ENCODE results near the gene ETNK2. TPM values are rescaled to one million over a fixed set of nuclear protein-coding genes. Genes with fewer than 3 reads are reported as not detected.

ETNK2 gene
- total and polyA plus RNA-seq, 2 of the 13 experiments (the other 11 are each of a cell fraction or from before 2014, with no cell fraction given): 15.5 to 42.8 TPM

DNA sequence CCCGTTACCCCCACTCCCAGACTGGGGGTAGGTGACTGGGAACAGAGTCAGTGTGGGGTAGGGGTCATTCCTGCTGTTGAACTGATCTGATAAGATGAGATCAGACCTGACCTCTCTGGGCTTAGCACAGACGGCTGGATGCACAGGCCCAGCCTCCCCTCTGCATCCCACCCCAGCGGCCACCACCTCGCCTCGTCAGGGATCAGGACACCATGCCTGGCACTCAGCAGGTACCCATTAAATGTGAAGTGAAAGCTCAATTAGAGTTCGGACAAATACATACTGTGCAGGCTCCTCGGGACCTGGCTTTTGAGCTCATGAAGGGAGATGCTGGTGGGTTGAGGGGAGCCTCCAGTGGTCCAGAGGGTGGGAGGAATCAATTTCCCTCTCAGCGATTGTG lies 63.2 kb downstream of the ETNK2 start (continued):
- TF ChIP-seq KDM5B (CRISPR knock-in tag; IDR thresholded peaks at IDR 0.05; ENCODE audit: borderline replicate concordance) (no peak), SMARCE1 (IDR thresholded peaks at IDR 0.05; ENCODE audit: borderline replicate concordance) (no peak), ZNF547 (CRISPR knock-in tag; IDR thresholded peaks at IDR 0.05) (no peak), ZNF468 (CRISPR knock-in tag; IDR thresholded peaks at IDR 0.05) (no peak), ISL2 (CRISPR knock-in tag; IDR thresholded peaks at IDR 0.05) (no peak), ELF4 (CRISPR knock-in tag; IDR thresholded peaks at IDR 0.05; ENCODE audit: borderline replicate concordance) (no peak), NR2F1 (CRISPR knock-in tag; IDR thresholded peaks at IDR 0.05) (no peak)

DNA sequence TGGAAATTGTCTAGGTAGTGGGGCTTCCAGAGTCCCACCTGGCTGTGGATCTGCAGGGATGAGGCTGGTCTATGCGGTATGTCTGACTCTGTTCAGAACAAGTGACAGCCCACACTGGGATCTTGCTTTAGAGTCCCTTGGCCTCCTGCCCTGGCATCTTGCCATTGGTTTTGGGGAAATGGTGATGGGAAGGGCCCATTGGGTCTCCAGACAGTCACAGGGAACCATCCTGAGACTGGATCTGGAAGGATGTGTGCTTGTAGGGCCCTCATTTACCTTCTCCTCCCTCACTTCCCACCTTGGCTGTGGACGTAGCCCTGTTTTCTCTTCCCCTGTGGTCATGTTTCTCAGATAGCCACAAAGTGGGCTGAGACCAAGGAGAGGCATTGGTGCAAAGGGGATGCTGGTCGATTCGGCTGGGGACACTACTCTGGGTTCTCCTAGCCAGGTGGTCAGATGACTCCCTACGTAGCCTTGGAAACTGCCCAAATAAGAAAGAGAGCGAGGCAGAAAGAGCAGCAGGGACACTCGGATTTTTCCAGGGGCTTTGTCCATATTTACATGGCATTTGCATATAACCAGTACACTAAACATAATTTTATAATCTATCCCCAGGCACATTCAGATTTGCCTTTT lies 63.8 kb downstream of the ETNK2 start:
- ChIA-PET CTCF (ENCODE audit: low intra/inter-chr PET ratio, low total read pairs) (no interaction called here), POLR2A (no interaction called here)
- Histone ChIP-seq H3K36me3 (replicated peaks in 1 of 2; ENCODE audit: control insufficient read depth in 1 of 2, insufficient read depth in 2 of 2, low read length in 2 of 2) (peaks cover 0 to 3% of the 10 kb centered on the region in 2 experiments; a peak in 2 of 5 replicates), H3K4me1 (ENCODE audit: insufficient read depth, low read length) (peaks cover 61% of the 10 kb centered on the region), H3K4me2 (ENCODE audit: low read depth, low read length) (no peak overlapping the region), H2AFZ (ENCODE audit: low read length) (no peak overlapping the region), H3K27ac (ENCODE audit: extremely low read length, insufficient read depth, low read length) (no peak overlapping the region), H3K4me3 (replicated peaks in 1 of 3; ENCODE audit: insufficient read depth in 1 of 3, low read depth in 2 of 3, low read length in 3 of 3) (no peak overlapping the region), H3K9me3 (ENCODE audit: low read length) (no peaks in the 10 kb centered on the region), H3K79me2 (ENCODE audit: insufficient read depth, low read length) (peaks cover 87% of the 10 kb centered on the region), H3K27me3 (ENCODE audit: control insufficient read depth in 1 of 2, insufficient read depth in 2 of 2, low read length in 2 of 2) (no peaks in the 10 kb centered on the region), H3K9ac (ENCODE audit: insufficient read depth, low read depth, low read length) (no peak overlapping the region), H4K20me1 (ENCODE audit: insufficient read depth, low read length) (peaks cover under 1% of the 10 kb centered on the region)
- intact Hi-C loops (cut with micrococcal nuclease; ENCODE audit: unreplicated experiment) (no loop called here), in situ Hi-C loops (cut with HindIII; ENCODE audit: extremely low pct_ligation_motif_present, low pct_unique_long_range_greater_than_20kb) (no loop called here)
- BruUV-seq (replicated peaks): no TSS peak
- no peak for ATAC-seq
- 97% methylated on average over 7 of the region's 7 CpGs for WGBS (ENCODE audit: low lambda C conversion rate)
- no peak for FAIRE-seq
- DNase-seq (ENCODE audit: low spot score): no peak
- TF ChIP-seq BHLHE40 (IDR thresholded peaks at IDR 0.05; ENCODE audit: low read length): no peak
- TF ChIP-seq PAF1 (CRISPR knock-in tag; IDR thresholded peaks at IDR 0.05): no peak
- TF ChIP-seq ZKSCAN5 (CRISPR knock-in tag; IDR thresholded peaks at IDR 0.05): no peak
- TF ChIP-seq, protein P1, sequence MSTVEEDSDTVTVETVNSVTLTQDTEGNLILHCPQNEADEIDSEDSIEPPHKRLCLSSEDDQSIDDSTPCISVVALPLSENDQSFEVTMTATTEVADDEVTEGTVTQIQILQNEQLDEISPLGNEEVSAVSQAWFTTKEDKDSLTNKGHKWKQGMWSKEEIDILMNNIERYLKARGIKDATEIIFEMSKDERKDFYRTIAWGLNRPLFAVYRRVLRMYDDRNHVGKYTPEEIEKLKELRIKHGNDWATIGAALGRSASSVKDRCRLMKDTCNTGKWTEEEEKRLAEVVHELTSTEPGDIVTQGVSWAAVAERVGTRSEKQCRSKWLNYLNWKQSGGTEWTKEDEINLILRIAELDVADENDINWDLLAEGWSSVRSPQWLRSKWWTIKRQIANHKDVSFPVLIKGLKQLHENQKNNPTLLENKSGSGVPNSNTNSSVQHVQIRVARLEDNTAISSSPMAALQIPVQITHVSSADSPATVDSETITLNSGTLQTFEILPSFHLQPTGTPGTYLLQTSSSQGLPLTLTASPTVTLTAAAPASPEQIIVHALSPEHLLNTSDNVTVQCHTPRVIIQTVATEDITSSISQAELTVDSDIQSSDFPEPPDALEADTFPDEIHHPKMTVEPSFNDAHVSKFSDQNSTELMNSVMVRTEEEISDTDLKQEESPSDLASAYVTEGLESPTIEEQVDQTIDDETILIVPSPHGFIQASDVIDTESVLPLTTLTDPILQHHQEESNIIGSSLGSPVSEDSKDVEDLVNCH (CRISPR knock-in tag; IDR thresholded peaks at IDR 0.05): no peak
- no peak for TF ChIP-seq FOXK2 (IDR thresholded peaks at IDR 0.05)
- TF ChIP-seq ZNF562 (CRISPR knock-in tag; IDR thresholded peaks at IDR 0.05; ENCODE audit: borderline replicate concordance): no peak
- no peak for TF ChIP-seq ISL2 (CRISPR knock-in tag; IDR thresholded peaks at IDR 0.05)
- no peak for TF ChIP-seq KDM5B (CRISPR knock-in tag; IDR thresholded peaks at IDR 0.05; ENCODE audit: borderline replicate concordance)
- TF ChIP-seq, protein P2, sequence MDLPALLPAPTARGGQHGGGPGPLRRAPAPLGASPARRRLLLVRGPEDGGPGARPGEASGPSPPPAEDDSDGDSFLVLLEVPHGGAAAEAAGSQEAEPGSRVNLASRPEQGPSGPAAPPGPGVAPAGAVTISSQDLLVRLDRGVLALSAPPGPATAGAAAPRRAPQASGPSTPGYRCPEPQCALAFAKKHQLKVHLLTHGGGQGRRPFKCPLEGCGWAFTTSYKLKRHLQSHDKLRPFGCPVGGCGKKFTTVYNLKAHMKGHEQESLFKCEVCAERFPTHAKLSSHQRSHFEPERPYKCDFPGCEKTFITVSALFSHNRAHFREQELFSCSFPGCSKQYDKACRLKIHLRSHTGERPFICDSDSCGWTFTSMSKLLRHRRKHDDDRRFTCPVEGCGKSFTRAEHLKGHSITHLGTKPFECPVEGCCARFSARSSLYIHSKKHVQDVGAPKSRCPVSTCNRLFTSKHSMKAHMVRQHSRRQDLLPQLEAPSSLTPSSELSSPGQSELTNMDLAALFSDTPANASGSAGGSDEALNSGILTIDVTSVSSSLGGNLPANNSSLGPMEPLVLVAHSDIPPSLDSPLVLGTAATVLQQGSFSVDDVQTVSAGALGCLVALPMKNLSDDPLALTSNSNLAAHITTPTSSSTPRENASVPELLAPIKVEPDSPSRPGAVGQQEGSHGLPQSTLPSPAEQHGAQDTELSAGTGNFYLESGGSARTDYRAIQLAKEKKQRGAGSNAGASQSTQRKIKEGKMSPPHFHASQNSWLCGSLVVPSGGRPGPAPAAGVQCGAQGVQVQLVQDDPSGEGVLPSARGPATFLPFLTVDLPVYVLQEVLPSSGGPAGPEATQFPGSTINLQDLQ (CRISPR knock-in tag; IDR thresholded peaks at IDR 0.05): no peak
- no peak for TF ChIP-seq ZNF672 (CRISPR knock-in tag; IDR thresholded peaks at IDR 0.05)
- TF ChIP-seq, protein P3, sequence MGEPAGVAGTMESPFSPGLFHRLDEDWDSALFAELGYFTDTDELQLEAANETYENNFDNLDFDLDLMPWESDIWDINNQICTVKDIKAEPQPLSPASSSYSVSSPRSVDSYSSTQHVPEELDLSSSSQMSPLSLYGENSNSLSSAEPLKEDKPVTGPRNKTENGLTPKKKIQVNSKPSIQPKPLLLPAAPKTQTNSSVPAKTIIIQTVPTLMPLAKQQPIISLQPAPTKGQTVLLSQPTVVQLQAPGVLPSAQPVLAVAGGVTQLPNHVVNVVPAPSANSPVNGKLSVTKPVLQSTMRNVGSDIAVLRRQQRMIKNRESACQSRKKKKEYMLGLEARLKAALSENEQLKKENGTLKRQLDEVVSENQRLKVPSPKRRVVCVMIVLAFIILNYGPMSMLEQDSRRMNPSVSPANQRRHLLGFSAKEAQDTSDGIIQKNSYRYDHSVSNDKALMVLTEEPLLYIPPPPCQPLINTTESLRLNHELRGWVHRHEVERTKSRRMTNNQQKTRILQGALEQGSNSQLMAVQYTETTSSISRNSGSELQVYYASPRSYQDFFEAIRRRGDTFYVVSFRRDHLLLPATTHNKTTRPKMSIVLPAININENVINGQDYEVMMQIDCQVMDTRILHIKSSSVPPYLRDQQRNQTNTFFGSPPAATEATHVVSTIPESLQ (CRISPR knock-in tag; conservative IDR thresholded peaks at IDR 0.05): no peak
- TF ChIP-seq PAWR (CRISPR knock-in tag; IDR thresholded peaks at IDR 0.05; ENCODE audit: borderline replicate concordance): no peak
